Activated T-cell treated with anti-CD3 and anti-CD28 coated beads for 4 hours (primary cell): ENCODE data around the gene AGA.
A peak's percentile ranks its signal among the peaks of the same experiment; 100 is the strongest.

ENCODE experiments used
- DNase-seq: peaks from one replicate; pipeline ENCODE4 v3.0.0-alpha.2; 2020

AGA gene

DNA sequence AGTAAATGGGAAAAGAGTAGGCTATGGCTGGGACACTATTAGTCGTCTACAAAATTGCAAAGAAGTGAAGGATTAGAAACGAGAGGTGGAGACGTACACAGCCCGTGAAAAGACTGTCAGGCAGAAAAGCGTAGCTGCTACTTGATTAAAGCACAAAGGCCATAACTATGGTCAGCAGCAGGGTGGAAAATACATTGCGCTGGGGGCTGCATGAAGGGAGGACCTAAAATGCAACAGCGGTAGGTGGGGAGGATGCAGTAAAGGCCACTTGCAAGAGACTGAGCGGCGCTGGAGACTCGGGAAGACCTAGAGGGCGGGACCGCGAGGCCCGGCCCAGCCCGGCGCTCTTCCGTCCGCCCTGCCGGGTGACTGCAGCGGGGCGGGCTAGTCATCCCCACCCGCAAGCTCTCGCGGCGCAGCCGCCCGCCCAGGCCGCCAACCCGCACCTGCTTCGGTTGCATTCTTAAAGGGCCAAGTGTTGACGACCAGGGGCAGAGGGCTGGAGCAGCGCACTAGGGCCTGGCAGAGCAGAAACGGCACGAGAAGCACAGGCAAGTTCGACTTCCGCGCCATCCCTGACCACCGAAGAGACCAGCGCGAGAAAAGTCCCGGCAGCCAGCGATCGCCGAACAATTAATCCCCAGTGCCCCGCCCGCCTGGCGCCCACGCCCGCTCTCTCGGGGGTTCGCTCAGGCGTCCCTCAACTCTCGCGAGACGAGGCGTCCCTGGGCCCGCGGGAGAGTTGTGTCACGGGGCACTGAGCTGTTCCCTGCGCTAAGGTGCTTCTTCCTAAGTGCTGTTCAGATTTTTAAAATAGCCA is at the start of gene AGA:
AGA (minus strand) TSS at position 635 of the 820 bp plus-strand sequence; CDS start at position 573, 62 bp downstream.
- DNase-seq = peak; percentile 94

DNA sequence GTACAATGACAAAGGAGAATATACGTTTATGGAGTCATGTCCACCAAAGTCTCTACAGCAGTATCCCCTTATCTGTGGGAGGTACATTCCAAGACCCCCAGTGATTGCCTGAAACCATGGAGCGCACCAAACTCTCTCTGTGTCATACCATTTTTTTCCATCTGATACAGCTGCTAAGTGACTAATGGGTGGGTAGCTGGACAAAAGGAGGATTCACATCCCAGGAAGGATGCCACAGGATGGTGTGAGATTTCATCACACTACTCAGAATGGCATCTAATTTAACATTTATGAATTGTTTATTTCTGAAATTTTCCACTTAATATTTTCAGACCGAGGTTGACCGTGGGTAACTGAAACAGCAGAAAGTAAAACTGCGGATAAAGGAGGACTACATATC is 49.8 kb upstream of the AGA start:
- no peak for DNase-seq

DNA sequence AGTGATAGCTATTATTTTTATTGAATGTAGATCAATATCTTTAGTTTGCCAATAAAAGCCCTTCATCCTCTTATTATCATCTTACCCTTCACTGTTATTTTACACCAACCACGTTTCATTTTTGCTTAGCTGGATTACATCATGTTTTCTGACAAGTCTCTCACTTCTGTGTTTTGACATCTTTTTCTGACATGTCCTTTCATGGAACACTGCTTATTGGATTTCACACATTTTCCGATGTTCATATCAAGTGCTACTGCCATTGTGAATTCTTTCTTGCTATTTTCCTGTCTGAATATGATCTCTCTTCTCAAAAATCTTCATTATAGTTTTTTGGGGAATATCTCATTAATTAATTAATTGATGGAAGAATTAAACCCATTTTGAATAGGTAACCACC is 48.5 kb upstream of the AGA start:
- no peak for DNase-seq

DNA sequence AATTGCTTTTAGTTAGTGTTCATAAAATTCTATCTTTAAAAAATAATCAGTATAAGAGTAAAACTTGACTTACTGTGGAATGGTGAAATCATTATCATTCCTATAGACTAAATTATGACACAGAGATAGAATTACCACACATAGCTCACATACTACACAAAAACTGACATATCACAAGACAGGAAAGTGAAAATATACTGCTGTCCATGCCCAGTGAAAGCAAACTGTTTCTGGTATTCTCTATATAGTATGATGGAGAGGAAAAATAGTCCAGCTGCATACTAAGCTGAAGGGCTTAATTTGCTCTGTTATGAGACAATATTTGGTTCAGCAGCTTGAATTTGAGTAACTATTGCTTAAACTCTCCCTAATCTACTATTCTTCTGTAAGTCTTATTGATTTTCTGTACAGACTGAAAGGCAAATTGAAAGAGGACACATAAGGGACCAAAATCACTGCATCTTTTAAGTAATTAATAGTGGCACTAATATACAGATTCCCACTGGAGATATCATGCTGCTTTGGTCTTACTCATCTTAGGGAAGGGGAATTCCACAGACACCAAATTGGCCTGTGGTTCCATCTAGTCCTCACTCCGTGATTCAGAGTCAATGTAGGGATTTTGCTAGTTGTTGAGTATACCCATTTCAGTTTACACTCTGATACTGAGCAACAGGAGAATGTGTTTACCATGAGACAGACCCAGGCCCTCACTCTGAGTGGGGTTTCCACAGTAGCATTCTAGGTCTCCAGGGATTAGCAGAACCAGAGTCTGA is 47.4 kb upstream of the AGA start:
- DNase-seq = no peak

DNA sequence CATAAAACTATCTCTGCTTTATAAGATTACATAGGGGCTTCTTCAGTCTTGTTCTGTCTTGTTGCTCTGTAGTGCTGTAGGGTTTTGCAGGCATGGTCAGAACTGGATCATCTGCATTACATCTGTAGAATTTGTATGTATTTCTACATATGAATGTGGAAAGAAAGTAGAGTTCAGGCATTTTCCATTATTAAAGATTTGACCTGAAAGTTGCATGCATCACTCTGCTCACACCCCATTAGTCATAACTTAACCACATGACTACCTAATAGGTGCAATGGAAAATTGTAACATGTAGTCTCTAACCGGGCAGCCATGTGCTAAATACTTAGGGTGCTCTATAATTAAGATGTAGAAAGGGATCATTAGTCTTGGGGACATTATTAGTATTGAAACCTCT is 45.7 kb upstream of the AGA start:
- DNase-seq = no peak

DNA sequence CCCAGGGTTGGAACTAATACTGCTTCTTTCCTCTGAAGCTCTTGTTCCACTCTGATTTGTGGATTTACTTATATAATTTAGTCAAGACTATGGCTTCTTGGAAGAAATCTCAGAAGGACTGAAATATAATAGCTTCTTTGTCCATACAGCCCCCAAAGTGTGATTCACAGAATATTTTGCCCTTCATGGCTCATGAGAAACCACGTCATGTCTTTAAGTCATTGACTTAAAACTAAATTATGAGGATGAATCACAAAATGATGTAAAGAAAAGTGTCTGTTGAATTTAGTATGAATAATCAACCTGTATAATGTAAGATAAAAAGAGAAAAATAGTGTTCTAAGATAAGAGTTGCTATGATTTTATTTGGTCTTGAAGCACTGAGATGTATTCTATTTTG is 43.3 kb upstream of the AGA start:
- no peak for DNase-seq

DNA sequence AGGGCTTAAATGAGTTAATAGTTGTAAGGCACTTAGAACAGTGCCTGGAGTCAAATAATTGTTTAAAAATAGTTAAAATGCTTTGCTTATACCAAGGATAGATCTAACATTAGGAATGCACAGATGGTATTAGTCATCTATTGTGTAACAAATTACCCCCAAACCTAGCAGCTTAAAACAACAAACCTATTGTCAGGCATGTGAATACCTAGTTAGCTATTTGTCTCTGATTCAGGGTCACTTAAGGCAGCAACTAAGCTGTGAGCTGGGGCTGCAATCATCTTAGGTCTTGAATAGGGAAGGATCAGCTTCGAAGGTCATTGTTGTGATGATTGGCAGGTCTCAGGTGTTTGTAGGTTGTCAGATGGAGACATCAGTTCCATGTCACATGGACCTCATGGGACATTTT is 42.4 kb upstream of the AGA start:
- DNase-seq = no peak

DNA sequence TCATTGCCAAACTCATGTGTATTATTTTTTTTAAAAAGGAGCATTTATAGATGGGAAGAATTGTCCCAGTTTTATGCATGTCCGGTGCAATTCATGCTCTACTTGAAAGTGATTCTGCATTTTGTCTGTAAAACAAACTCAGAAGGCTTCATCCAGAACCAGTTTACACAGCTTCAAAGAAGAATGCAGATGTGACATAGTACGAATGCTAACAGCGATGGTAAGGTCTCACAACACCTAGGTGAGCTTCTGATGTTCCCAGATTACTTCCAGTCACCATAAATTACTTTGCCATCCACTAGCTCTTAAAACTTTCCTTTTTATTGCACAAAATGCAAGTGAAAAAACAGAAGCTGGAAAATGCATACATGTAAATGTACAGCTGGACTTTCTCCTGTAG is 41.5 kb upstream of the AGA start:
- no peak for DNase-seq

DNA sequence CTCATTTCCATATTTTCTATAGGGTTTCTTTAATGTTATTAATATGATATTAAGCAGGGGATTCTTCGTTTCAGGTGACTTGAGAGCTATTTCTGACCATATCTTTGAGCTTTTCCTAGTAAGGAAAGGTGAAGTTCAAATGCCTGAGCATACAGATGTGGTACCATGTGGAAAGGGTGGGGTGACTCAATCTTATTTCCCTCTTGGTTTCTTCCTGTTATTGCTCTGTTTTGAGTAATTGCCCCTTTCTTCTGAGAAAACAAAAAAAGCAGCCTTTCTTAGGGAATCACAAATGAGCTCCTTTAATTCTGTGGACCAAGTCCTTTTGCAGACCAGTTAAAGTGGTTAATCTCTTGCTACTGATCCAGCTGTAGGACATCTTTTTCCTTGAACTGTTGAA is 41.0 kb upstream of the AGA start:
- no peak for DNase-seq

DNA sequence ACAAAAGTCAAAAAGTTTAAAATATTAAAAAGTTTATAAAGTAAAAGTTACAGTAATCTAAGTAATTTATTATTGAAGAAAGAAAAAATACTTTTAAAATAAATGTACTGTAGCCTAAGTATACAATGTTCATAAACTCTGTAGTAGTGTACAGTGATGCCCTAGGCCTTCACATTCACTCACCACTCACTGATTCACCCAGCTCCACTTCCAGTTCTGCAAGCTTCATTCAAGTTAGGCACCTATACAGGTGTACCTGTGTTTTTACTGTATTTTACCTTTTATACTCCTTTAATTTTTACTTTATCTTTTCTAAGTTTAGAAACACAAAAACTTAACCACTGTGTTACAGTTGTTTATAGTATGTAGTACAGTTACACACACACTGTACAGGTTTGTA is 40.1 kb upstream of the AGA start:
- DNase-seq = no peak

DNA sequence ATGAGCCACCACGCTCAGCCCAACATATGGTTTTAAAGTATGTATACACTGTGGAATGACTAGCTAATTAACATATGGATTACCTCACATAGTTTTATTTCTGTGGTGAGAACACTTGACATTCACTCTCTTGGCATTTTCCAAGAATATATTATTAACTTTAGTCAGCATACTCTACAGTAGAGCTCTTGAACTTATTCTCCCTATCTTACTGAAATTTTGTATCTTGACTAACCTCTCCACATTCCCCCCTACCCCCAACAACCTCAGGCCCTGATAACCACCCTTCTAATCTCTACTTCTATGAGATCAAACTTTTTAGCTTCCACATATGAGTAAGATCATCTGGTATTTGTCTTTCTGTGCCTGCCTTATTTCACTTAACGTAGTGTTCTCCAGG is 38.6 kb upstream of the AGA start:
- DNase-seq = no peak

DNA sequence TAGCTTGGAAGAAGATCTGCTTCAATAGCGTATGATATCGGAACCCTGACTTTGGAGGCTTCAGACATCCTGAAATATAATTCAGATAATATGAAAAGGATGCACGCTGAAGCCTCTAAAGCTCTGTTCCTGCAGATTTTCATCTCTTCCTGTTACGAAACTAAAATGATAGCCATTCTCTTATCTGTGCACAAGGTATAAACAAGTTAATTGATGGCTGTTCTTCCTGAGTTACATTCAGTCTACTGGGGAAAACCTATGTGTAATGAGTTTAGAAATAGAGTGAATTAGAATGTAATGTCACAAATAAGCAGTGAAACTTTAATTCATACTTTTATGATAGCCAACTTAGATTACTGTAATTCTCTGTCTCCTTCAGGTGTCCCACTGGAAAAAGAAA is 36.8 kb upstream of the AGA start:
- no peak for DNase-seq

DNA sequence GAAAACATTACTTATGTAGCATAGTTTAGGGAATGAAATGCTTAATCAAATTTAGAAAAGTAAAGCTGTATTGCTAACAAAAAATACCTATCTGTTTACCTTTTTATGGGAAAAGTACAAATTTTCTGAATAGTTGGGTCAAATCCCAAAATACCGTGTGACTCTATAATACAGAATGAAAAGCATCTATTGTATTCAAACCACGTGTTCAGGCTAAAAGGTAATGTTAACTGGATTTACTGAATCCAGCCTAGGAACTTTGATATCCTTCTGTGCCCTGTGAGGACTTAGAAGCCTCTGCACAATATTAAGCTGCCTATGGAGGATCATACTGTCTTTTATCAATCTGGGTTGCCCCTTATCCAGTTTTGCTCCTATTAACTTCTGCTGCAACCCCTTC is 36.3 kb upstream of the AGA start:
- no peak for DNase-seq

DNA sequence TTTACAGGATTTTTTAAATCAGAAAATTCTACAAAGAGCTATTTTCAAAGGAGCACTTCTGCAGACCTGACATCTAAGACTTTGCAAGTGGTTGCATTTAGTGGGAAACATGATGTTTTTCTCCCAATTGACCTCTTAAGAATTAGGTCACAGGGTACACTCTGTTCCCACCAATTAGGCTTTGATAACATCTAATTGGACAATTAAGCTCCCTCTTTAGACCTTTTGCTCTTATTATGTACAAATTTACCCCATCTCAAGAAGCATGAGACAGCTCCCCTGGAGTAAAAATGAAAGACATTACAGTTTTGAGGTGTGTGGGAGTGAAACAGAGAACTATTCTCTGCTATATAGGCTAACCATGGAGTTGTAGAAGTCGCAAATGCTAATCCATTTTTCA is 31.8 kb upstream of the AGA start:
- DNase-seq = no peak

DNA sequence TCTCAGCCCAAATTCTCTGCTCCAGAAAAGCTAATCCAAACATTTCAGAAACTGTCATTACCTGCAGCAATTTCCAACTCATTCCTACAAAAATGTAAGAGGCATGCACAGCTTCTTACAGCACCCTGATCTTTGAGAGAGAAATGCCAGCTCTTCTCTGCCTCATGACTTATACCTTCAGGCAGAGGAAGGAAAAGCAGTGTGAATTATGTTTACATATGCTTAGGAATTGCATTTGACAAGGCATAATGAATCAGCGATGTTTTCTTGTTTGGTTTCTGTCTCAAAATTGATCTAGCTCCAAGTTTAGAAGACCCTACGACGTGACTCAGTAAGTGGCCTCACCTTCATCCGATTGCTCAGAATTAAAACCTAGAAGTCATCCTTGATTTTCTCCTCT is 21.8 kb upstream of the AGA start:
- no peak for DNase-seq

DNA sequence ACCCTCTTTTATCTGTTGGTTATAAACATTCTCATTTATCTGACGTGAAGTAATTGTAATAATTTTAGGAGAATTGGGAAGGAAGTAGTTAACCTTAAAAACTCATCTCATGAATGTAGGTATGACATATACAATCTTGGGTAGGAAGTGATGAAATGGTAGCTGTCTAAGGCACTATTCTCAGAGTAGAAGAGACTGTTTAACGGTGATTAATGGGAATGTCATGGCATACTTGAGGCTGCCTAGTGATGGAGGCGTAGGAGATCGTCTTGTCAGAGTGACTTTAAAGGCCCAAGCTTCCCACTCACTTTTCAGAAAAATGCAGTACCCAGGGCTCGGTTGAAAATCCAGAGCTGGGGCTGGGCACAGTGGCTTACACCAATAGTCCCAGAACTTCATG is 19.4 kb upstream of the AGA start:
- no peak for DNase-seq

DNA sequence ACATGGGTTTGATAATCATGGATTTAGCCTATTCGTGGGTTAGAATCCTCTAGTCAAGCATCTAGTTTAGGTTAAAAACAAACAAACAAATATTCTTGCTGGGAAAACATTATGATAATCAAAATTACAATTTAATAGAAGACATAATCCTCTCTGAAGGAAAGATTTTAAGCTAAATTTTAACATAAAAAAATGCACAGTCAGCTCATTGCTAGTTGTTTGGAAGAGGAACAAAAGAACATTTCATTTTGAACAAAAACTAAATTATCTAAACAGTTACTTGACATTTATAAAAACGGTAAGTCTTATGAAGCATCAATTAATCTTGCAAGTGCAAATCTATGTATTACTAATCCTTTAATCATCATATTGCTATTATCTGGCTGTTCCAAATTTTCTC is 18.2 kb upstream of the AGA start:
- DNase-seq = no peak

DNA sequence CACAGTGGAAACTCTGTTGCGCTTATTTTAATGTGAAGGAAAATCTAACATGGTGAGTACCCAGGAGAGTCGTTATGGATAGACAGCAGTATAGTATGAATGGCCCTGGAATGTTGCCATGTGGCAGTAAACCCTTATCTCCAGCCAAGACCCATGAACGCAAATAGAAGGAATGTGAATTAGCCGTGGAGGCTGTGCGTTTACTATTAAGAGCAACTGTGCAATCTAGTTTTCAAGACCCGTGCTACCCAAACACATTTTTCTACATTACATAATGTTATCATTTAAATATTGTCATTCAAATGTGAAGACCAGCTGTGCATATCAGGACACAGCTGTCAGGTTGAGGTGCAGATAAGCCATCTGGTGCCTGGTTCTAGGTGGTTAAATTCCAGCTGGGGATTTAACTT is 13.3 kb upstream of the AGA start:
- no peak for DNase-seq

DNA sequence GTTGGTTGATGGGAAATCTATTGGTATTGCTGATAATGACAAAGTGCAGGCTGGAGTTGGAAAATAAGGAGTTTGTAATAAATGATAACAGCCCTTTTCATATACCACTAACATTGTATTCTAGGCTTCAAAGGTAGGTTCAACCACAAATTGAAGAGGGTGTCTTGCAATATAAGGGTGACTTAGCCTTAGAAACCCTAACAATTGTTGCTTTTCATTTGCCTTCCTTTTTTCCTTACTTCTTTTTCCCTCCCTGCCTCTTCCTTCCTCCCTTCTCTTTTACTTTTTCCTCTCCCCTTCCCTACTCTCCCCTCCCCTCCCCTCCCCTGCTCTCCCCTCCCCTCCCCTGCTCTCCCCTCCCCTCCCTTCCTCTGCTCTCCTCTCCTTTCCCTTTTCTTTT is 10.9 kb upstream of the AGA start:
- DNase-seq = no peak

DNA sequence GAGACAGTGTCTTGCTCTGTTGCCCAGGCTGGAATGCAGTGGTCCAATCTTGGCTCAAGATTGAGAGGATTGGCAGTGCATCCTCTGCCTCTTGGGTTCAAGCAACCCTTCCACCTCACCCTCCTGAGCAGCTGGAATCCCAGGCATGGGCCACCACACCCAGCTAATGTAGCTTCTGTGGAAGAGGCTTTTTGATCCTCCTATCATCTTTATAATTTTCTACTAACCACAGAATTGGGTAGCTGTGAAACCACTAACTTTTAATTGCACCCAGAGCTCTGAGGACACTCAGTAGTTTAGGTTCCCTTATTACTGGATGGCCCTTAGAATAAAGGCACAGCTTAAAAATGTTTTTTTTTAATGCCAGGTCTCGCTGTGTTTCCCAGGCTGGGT is 8.9 kb upstream of the AGA start:
- no peak for DNase-seq

DNA sequence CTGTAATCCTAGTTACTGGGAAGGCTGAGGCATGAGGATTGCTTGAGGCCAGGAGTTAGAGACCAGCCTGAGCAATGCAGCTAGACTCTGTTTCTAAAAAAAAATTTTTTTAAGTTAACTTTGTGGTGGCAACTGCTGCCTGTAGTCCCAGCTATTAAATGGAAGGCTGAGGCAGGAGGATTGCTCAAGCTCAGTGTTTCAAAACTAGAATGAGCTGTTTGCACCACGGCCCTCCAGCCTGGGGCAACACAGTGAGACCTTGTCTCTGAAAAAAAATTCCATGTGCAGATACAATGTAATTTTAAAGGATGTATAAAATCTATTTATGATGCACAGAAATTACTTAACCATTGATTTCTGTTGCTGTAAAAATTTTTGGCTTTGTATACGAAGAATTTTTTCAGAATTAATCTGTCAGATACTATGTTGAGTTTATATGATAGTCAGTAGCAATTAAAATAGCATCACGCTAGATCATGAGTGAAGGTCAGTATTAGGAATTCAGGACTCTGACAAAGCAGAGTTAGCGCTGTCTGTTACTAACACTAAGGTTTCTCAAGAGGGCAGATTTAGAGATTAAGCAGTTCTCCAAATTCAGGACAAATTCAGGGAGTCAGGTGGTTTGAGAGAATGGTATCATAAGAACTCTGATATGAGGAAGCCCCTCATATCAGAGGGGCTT is 8.3 kb upstream of the AGA start:
- DNase-seq = no peak

DNA sequence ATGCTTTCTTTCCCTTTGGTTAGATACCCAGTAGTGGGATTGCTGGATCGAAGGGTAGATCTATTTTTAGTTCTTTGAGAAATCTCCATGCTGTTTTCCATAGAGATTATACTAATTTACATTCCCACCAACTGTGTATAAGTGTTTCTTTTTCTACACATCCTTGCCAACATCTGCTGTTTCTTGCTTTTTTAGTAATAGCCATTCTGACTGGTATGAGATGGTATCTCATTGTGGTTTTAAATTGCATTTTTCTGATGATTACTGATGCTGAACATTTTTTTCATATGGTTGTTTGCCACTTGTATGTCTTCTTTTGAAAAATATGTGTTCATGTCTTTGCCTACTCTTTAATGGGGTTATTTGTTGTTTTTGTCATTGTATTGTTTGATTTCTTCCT is 6.6 kb upstream of the AGA start:
- DNase-seq = no peak

DNA sequence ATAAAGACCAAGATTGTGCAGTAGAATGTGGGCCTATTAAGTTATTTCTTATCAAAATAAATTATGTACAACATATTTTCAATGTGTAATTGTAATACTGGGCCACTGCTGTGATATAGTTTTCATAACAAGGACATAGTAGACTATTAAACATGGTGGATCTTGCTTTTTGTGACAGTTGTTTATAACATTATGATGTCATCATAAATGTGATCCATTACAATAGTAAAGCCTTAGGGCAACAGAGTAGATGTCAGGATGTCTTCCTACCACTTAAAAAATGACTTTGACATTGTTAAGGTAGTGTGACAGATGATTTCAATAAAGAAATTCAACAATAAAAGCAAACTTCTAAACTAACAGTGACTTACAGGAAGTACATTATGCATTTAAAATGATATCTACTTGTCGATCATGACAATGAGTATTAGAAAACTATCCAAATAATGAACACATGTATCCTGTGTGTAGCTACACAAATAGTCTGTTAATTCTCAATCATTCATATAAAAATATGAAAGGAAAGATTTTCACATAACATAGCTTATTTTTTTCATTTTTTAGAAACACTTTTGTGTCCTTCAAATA is 5.3 kb upstream of the AGA start:
- DNase-seq = no peak

DNA sequence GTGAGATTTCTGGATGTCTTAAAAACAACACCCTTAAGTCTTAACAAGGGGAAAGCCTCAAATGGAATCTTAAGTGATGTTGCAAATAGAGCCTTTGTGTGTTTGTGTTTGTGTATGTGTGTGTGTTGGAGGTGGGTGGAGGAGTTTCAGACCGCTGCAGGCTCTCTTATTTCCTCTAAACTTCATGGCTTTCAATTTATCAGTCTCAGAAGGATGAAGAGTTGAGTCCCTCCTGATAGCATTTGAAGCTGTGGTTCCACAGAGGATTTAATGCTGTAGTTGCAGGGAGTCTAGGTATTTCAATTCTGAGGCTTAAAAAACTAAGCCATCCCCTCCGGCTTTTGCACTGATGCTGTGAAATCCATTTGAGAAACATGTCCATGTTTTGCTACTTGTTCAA is 4.3 kb upstream of the AGA start:
- no peak for DNase-seq
